GM23338 (cell line): ENCODE results near the gene KSR2. TPM values are rescaled to one million over a fixed set of nuclear protein-coding genes. Genes with fewer than 3 reads are reported as not detected.

Experiments
- ATAC-seq: fragments of 200-7000 bp; cut with Tn5 transposase; 3 replicates; pipeline ENCODE4 v1.9.1; 2020
- DNase-seq: peaks from one replicate; pipeline ENCODE4 v3.0.0-alpha.2; 2015; ENCODE audit warnings: low spot score
- H2AFZ ChIP-seq: fragments of 200-600 bp; sonication (generic); 2 replicates; pipeline ENCODE4 v1.8.0; 2016; ENCODE audit warnings: antibody characterized with exemption, mild to moderate bottlenecking, moderate library complexity
- H3F3A ChIP-seq: fragments of 200-600 bp; sonication (generic); replicated peaks from 2 replicates; pipeline ENCODE4 v1.8.0; 2017; ENCODE audit warnings: antibody characterized with exemption, mixed run types, low read depth
- H3K27ac ChIP-seq: fragments of 200-600 bp; sonication (generic); 2 replicates; pipeline ENCODE4 v1.6.1; 2016; ENCODE audit warnings: low read depth
- H3K27me3 ChIP-seq: fragments of 200-600 bp; sonication (generic); 2 replicates; pipeline ENCODE4 v1.8.0; 2016; ENCODE audit warnings: mild to moderate bottlenecking, mixed run types, moderate library complexity; ENCODE audit not compliant: insufficient read depth
- H3K36me3 ChIP-seq: fragments of 200-600 bp; sonication (generic); 2 replicates; pipeline ENCODE4 v1.8.0; 2016; ENCODE audit warnings: mild to moderate bottlenecking; ENCODE audit not compliant: insufficient read depth
- H3K4me1 ChIP-seq: fragments of 200-600 bp; sonication (generic); 2 replicates; pipeline ENCODE4 v1.8.0; 2016; ENCODE audit warnings: mild to moderate bottlenecking, moderate library complexity; ENCODE audit not compliant: insufficient read depth
- H3K4me2 ChIP-seq: fragments of 200-600 bp; sonication (generic); 2 replicates; pipeline ENCODE4 v1.7.1; 2017; ENCODE audit warnings: mixed run types
- H3K4me3 ChIP-seq: fragments of 200-600 bp; sonication (generic); 2 replicates; pipeline ENCODE4 v1.6.1; 2016; ENCODE audit warnings: mixed run types
- H3K79me2 ChIP-seq: fragments of 200-600 bp; sonication (generic); replicated peaks from 2 replicates; pipeline ENCODE4 v1.8.0; 2017; ENCODE audit warnings: mild to moderate bottlenecking; ENCODE audit not compliant: insufficient read depth
- H3K9me2 ChIP-seq: fragments of 200-600 bp; sonication (generic); 2 replicates; pipeline ENCODE4 v1.8.0; 2017; ENCODE audit not compliant: insufficient read depth
- H4K20me1 ChIP-seq: fragments of 200-600 bp; sonication (generic); replicated peaks from 2 replicates; pipeline ENCODE4 v1.8.0; 2017; ENCODE audit warnings: mild to moderate bottlenecking; ENCODE audit not compliant: insufficient read depth
- H3K27ac Mint-ChIP-seq: 2 replicates; pipeline ENCODE4 v1.8.0; 2020; ENCODE audit warnings: inconsistent platforms, mild to moderate bottlenecking, moderate library complexity, mixed read lengths
- H3K27me3 Mint-ChIP-seq: 3 replicates; pipeline ENCODE4 v1.8.0; 2022; ENCODE audit warnings: low read depth, mild to moderate bottlenecking, moderate library complexity, mixed read lengths, inconsistent platforms; ENCODE audit not compliant: insufficient read depth, poor library complexity
- H3K36me3 Mint-ChIP-seq: 3 replicates; pipeline ENCODE4 v1.8.0; 2021; ENCODE audit warnings: low read depth, mild to moderate bottlenecking, inconsistent platforms, moderate library complexity, mixed read lengths
- H3K4me1 Mint-ChIP-seq: 3 replicates; pipeline ENCODE4 v1.8.0; 2020; ENCODE audit warnings: mild to moderate bottlenecking, inconsistent platforms, mixed read lengths
- H3K4me3 Mint-ChIP-seq: 3 replicates; pipeline ENCODE4 v1.8.0; 2021; ENCODE audit warnings: moderate library complexity, mild to moderate bottlenecking, inconsistent platforms, mixed read lengths
- H3K9me3 Mint-ChIP-seq: 3 replicates; pipeline ENCODE4 v1.8.0; 2020; ENCODE audit warnings: moderate library complexity, mild to moderate bottlenecking, inconsistent platforms, mixed read lengths
- CREB1 ChIP-seq: fragments of 250-450 bp; sonication (Bioruptor Pico); IDR thresholded peaks from 2 replicates; pipeline ENCODE4 v1.5.0; 2020; ENCODE audit warnings: low read depth, mild to moderate bottlenecking, moderate library complexity
- EZH2 ChIP-seq: fragments of 200-600 bp; sonication (generic); IDR thresholded peaks from one replicate; pipeline ENCODE4 v1.8.0; 2017; ENCODE audit warnings: antibody characterized with exemption, mild to moderate bottlenecking, low read depth; ENCODE audit not compliant: unreplicated experiment
- EZH2phosphoT487 ChIP-seq: fragments of 200-600 bp; sonication (generic); IDR thresholded peaks from one replicate; pipeline ENCODE4 v1.8.1; 2018; ENCODE audit warnings: antibody characterized with exemption; ENCODE audit not compliant: unreplicated experiment
- JUNB ChIP-seq: IDR thresholded peaks from one replicate; pipeline ENCODE4 v1.6.1; 2016; ENCODE audit warnings: antibody characterized with exemption; ENCODE audit not compliant: unreplicated experiment
- NANOG ChIP-seq: IDR thresholded peaks from 2 replicates; pipeline ENCODE4 v1.6.1; 2016; ENCODE audit warnings: antibody characterized with exemption, borderline replicate concordance
- POLR2AphosphoS5 ChIP-seq: IDR thresholded peaks from 2 replicates; pipeline ENCODE4 v1.6.1; 2016; ENCODE audit warnings: antibody characterized with exemption, low read depth
- STAT1 ChIP-seq: IDR thresholded peaks from one replicate; pipeline ENCODE4 v1.6.1; 2016; ENCODE audit warnings: antibody characterized with exemption; ENCODE audit not compliant: unreplicated experiment
- ZNF331 ChIP-seq: fragments of 250-450 bp; sonication (Bioruptor Pico); IDR thresholded peaks from 2 replicates; pipeline ENCODE4 v1.5.0; 2020; ENCODE audit warnings: low read depth, mild to moderate bottlenecking, moderate library complexity
- polyA plus RNA-seq: library from polyadenylated mRNA; unstranded; fragments of >200 nt; fragmentation: Nextera tagmentation; extraction: Ambion mirVana; gene quantifications from 2 replicates; pipeline ENCODE4 v1.2.1, GENCODE V29; 2016
- total RNA-seq: library from RNA; depleted of rRNA; stranded (reverse); fragments of >200 nt; shearing (Covaris generic); gene quantifications from 2 replicates; pipeline ENCODE4 v1.2.3, GENCODE V29; 2014
- TF ChIP-seq, protein P1 (sequence below): IDR thresholded peaks from one replicate; pipeline ENCODE4 v1.6.1; 2018; ENCODE audit warnings: antibody characterized with exemption; ENCODE audit not compliant: unreplicated experiment
- TF ChIP-seq, protein P2 (sequence below), 2 experiments: fragments of 200-600 bp in 1 of 2; sonication (generic) in 1 of 2; conservative IDR thresholded peaks; 2 replicates each; pipeline versions ENCODE4 v1.5.1 to v1.6.1; 2016 to 2017; ENCODE audit warnings: antibody characterized with exemption in 2 of 2, low read depth in 2 of 2, mild to moderate bottlenecking in 2 of 2, moderate library complexity in 1 of 2
- TF ChIP-seq, protein P3 (sequence below): IDR thresholded peaks from 2 replicates; pipeline ENCODE4 v1.6.1; 2016; ENCODE audit warnings: antibody characterized with exemption

KSR2 gene
- total and polyA plus RNA-seq, 2 experiments from 2014 or later: 1.1 to 2.7 TPM

DNA sequence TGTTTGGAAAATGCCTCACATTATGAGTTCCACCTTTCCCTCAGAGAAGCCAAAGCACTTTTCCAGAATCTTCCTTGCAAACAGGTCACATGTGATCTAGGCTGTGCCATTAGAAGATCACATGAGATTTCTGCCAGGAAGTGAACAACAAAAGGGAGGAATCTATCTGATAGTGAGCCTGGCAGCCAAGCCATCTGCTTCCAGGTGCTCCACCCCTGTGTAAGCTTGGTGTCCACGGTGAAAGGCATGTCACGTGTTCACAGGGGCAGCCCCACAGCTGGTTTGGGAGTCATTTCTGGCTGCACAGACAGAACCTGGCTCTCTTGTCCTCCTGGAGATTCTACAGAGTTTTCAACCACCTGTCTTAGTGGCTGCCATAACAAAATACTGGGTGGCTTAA is 3.5 kb upstream of the KSR2 start (continued):
- TF ChIP-seq, protein P1, sequence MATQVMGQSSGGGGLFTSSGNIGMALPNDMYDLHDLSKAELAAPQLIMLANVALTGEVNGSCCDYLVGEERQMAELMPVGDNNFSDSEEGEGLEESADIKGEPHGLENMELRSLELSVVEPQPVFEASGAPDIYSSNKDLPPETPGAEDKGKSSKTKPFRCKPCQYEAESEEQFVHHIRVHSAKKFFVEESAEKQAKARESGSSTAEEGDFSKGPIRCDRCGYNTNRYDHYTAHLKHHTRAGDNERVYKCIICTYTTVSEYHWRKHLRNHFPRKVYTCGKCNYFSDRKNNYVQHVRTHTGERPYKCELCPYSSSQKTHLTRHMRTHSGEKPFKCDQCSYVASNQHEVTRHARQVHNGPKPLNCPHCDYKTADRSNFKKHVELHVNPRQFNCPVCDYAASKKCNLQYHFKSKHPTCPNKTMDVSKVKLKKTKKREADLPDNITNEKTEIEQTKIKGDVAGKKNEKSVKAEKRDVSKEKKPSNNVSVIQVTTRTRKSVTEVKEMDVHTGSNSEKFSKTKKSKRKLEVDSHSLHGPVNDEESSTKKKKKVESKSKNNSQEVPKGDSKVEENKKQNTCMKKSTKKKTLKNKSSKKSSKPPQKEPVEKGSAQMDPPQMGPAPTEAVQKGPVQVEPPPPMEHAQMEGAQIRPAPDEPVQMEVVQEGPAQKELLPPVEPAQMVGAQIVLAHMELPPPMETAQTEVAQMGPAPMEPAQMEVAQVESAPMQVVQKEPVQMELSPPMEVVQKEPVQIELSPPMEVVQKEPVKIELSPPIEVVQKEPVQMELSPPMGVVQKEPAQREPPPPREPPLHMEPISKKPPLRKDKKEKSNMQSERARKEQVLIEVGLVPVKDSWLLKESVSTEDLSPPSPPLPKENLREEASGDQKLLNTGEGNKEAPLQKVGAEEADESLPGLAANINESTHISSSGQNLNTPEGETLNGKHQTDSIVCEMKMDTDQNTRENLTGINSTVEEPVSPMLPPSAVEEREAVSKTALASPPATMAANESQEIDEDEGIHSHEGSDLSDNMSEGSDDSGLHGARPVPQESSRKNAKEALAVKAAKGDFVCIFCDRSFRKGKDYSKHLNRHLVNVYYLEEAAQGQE: no peak
- TF ChIP-seq, protein P2, sequence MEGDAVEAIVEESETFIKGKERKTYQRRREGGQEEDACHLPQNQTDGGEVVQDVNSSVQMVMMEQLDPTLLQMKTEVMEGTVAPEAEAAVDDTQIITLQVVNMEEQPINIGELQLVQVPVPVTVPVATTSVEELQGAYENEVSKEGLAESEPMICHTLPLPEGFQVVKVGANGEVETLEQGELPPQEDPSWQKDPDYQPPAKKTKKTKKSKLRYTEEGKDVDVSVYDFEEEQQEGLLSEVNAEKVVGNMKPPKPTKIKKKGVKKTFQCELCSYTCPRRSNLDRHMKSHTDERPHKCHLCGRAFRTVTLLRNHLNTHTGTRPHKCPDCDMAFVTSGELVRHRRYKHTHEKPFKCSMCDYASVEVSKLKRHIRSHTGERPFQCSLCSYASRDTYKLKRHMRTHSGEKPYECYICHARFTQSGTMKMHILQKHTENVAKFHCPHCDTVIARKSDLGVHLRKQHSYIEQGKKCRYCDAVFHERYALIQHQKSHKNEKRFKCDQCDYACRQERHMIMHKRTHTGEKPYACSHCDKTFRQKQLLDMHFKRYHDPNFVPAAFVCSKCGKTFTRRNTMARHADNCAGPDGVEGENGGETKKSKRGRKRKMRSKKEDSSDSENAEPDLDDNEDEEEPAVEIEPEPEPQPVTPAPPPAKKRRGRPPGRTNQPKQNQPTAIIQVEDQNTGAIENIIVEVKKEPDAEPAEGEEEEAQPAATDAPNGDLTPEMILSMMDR (conservative IDR thresholded peaks at IDR 0.05; ENCODE audit: low read depth in 2 of 2): no peak
- no peak for TF ChIP-seq ZNF331 (CRISPR knock-in tag)
- TF ChIP-seq POLR2AphosphoS5: no peak
- no peak for TF ChIP-seq EZH2
- TF ChIP-seq NANOG: no peak
- TF ChIP-seq JUNB: no peak

DNA sequence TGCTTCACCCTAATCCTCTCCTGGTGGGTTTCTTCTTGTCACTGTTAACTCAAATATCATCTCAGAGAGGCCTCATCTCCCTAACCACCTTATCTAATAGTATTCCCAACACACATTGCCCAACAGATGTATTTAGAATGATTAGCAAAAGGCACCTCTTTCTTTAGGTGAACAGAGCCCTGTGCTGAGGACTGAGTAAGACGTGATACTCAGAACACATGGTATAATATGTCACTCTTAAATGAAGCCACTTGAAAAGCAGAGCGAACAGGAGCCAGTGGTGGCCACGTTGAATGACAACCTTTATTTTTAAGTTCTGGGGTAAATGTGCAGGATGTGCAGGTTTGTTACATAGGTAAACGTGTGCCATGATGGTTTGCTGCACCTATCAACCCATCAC is 1.5 kb upstream of the KSR2 start:
- H3K27ac Mint-ChIP-seq: no peak overlapping the region
- peaks cover 14% of the 10 kb centered on the region for H3K36me3 Mint-ChIP-seq
- Histone ChIP-seq H3K9me2 (0 out of 2 replicates have a peak, but pooled peaks cover 4% of the 10 kb centered on the region), H3K36me3 (peaks cover 4% of the 10 kb centered on the region; the same call in 1 of the 2 replicates), H3K4me3 (no peak overlapping the region; the same call in 1 of the 2 replicates), H3F3A (peaks cover 5% of the 10 kb centered on the region; the same call in 1 of the 2 replicates), H3K27ac (no peak overlapping the region), H3K27me3 (peaks cover 7% of the 10 kb centered on the region; the same call in 1 of the 2 replicates), H2AFZ (0 out of 2 replicates have a peak overlapping the region, but pooled peaks have one; percentile 18), H3K4me1 (peaks cover 17% of the 10 kb centered on the region), H4K20me1 (no peaks in the 10 kb centered on the region; the same call in 1 of the 2 replicates), H3K79me2 (no peaks in the 10 kb centered on the region), H3K4me2 (no peak overlapping the region)
- DNase-seq (no peak), ATAC-seq (no peak)
- TF ChIP-seq EZH2phosphoT487 (no peak), NANOG (no peak), EZH2 (no peak), POLR2AphosphoS5 (no peak), JUNB (no peak), STAT1 (no peak), CREB1 (CRISPR knock-in tag) (no peak)
- TF ChIP-seq, protein P1: no peak
- TF ChIP-seq, protein P3, sequence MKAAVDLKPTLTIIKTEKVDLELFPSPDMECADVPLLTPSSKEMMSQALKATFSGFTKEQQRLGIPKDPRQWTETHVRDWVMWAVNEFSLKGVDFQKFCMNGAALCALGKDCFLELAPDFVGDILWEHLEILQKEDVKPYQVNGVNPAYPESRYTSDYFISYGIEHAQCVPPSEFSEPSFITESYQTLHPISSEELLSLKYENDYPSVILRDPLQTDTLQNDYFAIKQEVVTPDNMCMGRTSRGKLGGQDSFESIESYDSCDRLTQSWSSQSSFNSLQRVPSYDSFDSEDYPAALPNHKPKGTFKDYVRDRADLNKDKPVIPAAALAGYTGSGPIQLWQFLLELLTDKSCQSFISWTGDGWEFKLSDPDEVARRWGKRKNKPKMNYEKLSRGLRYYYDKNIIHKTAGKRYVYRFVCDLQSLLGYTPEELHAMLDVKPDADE: no peak
- peaks cover 36% of the 10 kb centered on the region for H3K9me3 Mint-ChIP-seq
- H3K4me3 Mint-ChIP-seq: peak overlapping the region; percentile 46; the same call in 1 of the 3 replicates
- peaks cover 30% of the 10 kb centered on the region for H3K27me3 Mint-ChIP-seq
- H3K4me1 Mint-ChIP-seq: peaks cover 27% of the 10 kb centered on the region
